ENCODE data around the gene SPTLC3. TPM values are rescaled to one million over a fixed set of nuclear protein-coding genes. Genes with fewer than 3 reads are reported as not detected.
A peak's percentile ranks its signal among the peaks of the same experiment; 100 is the strongest.

Gene SPTLC3
- total and polyA plus RNA-seq, 2 donors (not counting 1 experiment from before 2014, with no cell fraction given), result 4.0 TPM

GRCh38 chr20:12999201-12999600 is 9.6 kb upstream of the SPTLC3 start:
- no peak for TF ChIP-seq CTCF (conservative IDR thresholded peaks at IDR 0.05 in 1 of 2, IDR thresholded peaks at IDR 0.05 in 1 of 2; ENCODE audit: low read depth in 1 of 2, low read length in 2 of 2)
- no peak for TF ChIP-seq EZH2 (IDR thresholded peaks at IDR 0.05; ENCODE audit: low read length, missing control alignments)

GRCh38 chr20:13002251-13002650 is 6.5 kb upstream of the SPTLC3 start:
- no peak overlapping the region for H2AFZ ChIP-seq (ENCODE audit: low read length)
- H3K9me3 ChIP-seq (ENCODE audit: control insufficient read depth, insufficient read depth, low read depth, low read length), result no peaks in the 10 kb centered on the region
- no peak overlapping the region for H3K4me2 ChIP-seq (ENCODE audit: extremely low read depth, insufficient read depth, low read length)
- peaks cover 2% of the 10 kb centered on the region for H3K27me3 ChIP-seq (ENCODE audit: control insufficient read depth, insufficient read depth, low read length)
- no peaks in the 10 kb centered on the region for H4K20me1 ChIP-seq (ENCODE audit: control insufficient read depth, extremely low read depth, insufficient read depth, low read length)
- H3K27ac ChIP-seq (ENCODE audit: insufficient read depth, low read length), result no peak overlapping the region
- H3K4me3 ChIP-seq (replicated peaks in 1 of 4; ENCODE audit: control extremely low read depth in 1 of 4, insufficient read depth in 1 of 4, low read depth in 3 of 4, low read length in 4 of 4), result no peak overlapping the region
- no peak for DNase-seq (ENCODE audit: low read depth in 2 of 2)
- no peaks in the 10 kb centered on the region for H3K4me1 ChIP-seq (ENCODE audit: control insufficient read depth, extremely low read depth, insufficient read depth, low read length)
- H3K9ac ChIP-seq (ENCODE audit: insufficient read depth, low read length), result no peak overlapping the region
- TF ChIP-seq CTCF (conservative IDR thresholded peaks at IDR 0.05 in 1 of 2, IDR thresholded peaks at IDR 0.05 in 1 of 2; ENCODE audit: low read depth in 1 of 2, low read length in 2 of 2) (no peak), EZH2 (IDR thresholded peaks at IDR 0.05; ENCODE audit: low read length, missing control alignments) (no peak)
- no peaks in the 10 kb centered on the region for H3K79me2 ChIP-seq (ENCODE audit: control insufficient read depth, insufficient read depth, low read length)
- no peaks in the 10 kb centered on the region for H3K36me3 ChIP-seq (ENCODE audit: control insufficient read depth, insufficient read depth, low read length)

More at GRCh38 chr20:12999201-12999600, 9.6 kb upstream of the SPTLC3 start:
- Histone ChIP-seq H3K36me3 (ENCODE audit: control insufficient read depth, insufficient read depth, low read length) (no peaks in the 10 kb centered on the region), H3K4me3 (replicated peaks in 1 of 4; ENCODE audit: control extremely low read depth in 1 of 4, insufficient read depth in 1 of 4, low read depth in 3 of 4, low read length in 4 of 4) (no peak overlapping the region), H3K27ac (ENCODE audit: insufficient read depth, low read length) (no peak overlapping the region), H4K20me1 (ENCODE audit: control insufficient read depth, extremely low read depth, insufficient read depth, low read length) (no peaks in the 10 kb centered on the region), H3K27me3 (ENCODE audit: control insufficient read depth, insufficient read depth, low read length) (peaks cover 2% of the 10 kb centered on the region), H2AFZ (ENCODE audit: low read length) (no peak overlapping the region), H3K4me2 (ENCODE audit: extremely low read depth, insufficient read depth, low read length) (no peak overlapping the region), H3K9ac (ENCODE audit: insufficient read depth, low read length) (no peak overlapping the region), H3K79me2 (ENCODE audit: control insufficient read depth, insufficient read depth, low read length) (no peaks in the 10 kb centered on the region), H3K9me3 (ENCODE audit: control insufficient read depth, insufficient read depth, low read depth, low read length) (no peaks in the 10 kb centered on the region), H3K4me1 (ENCODE audit: control insufficient read depth, extremely low read depth, insufficient read depth, low read length) (no peaks in the 10 kb centered on the region)
- no peak for DNase-seq (ENCODE audit: low read depth in 2 of 2)

GRCh38 chr20:13006825-13007224 is 1.9 kb upstream of the SPTLC3 start:
- Histone ChIP-seq H3K79me2 (ENCODE audit: control insufficient read depth, insufficient read depth, low read length) (no peaks in the 10 kb centered on the region), H3K4me2 (ENCODE audit: extremely low read depth, insufficient read depth, low read length) (no peak overlapping the region), H4K20me1 (ENCODE audit: control insufficient read depth, extremely low read depth, insufficient read depth, low read length) (no peaks in the 10 kb centered on the region), H3K27ac (ENCODE audit: insufficient read depth, low read length) (no peak overlapping the region), H3K4me1 (ENCODE audit: control insufficient read depth, extremely low read depth, insufficient read depth, low read length) (peaks cover 3% of the 10 kb centered on the region), H3K9ac (ENCODE audit: insufficient read depth, low read length) (no peak overlapping the region), H3K9me3 (ENCODE audit: control insufficient read depth, insufficient read depth, low read depth, low read length) (no peaks in the 10 kb centered on the region), H2AFZ (ENCODE audit: low read length) (no peak overlapping the region), H3K27me3 (ENCODE audit: control insufficient read depth, insufficient read depth, low read length) (no peaks in the 10 kb centered on the region), H3K4me3 (replicated peaks in 1 of 4; ENCODE audit: control extremely low read depth in 1 of 4, insufficient read depth in 1 of 4, low read depth in 3 of 4, low read length in 4 of 4) (no peak overlapping the region), H3K36me3 (ENCODE audit: control insufficient read depth, insufficient read depth, low read length) (no peaks in the 10 kb centered on the region)
- no peak for TF ChIP-seq EZH2 (IDR thresholded peaks at IDR 0.05; ENCODE audit: low read length, missing control alignments)
- DNase-seq (ENCODE audit: low read depth in 2 of 2), result peak; percentile 74 to 94

Data from fibroblast of lung (primary cell).